ENCODE data around the gene SMIM26.

GRCh38 chr20:18587665-18588573 is 20.7 kb downstream of the SMIM26 start, which contains the start of gene DTD1:
- peak; percentile 64 for TF ChIP-seq CTCF (conservative IDR thresholded peaks at IDR 0.05; ENCODE audit: low read depth, low read length)
- TF ChIP-seq EZH2 (IDR thresholded peaks at IDR 0.05; ENCODE audit: borderline replicate concordance, low read depth, low read length, poor library complexity, severe bottlenecking), result no peak

All from A673 (cell line).